Bronchus fibroblast of lung (primary cell): ENCODE measurements around the gene NEK5. TPM values are rescaled to one million over a fixed set of nuclear protein-coding genes. Genes with fewer than 3 reads are reported as not detected.

ENCODE experiments used
- total RNA-seq: library from RNA; depleted of rRNA; stranded (reverse); fragments of >200 nt; gene quantifications from 2 replicates; pipeline ENCODE4 v1.2.3, GENCODE V29; 2015

Gene NEK5
- total RNA-seq = 0.34 TPM in 1 of 2 replicates, not detected in the other

GRCh38 chr13:52128714-52129700 lies at the start of gene NEK5:
NEK5 (minus strand) TSS chr13:52129073; CDS start chr13:52127482, 1,591 bp downstream.

GRCh38 chr13:52159159-52159982 lies 30.5 kb upstream of the NEK5 start, which contains the start of gene NEK3:
NEK3 (minus strand) TSS chr13:52159597; CDS start chr13:52156191, 3,406 bp downstream.

GRCh38 chr13:52024481-52024880 lies 104.4 kb downstream of the NEK5 start, which contains the start of gene UTP14C:
UTP14C (plus strand) TSS chr13:52024691; CDS start chr13:52028805, 4,114 bp downstream.

GRCh38 chr13:52011632-52012511 lies 117.0 kb downstream of the NEK5 start, which contains the start of gene ALG11:
ALG11 (plus strand) TSS chr13:52012398; CDS start chr13:52012419, 21 bp downstream.

GRCh38 chr13:52010890-52011631 lies 117.8 kb downstream of the NEK5 start, which contains the start of gene ATP7B:
ATP7B (minus strand) TSS chr13:52011450; CDS start chr13:52011337, 113 bp downstream.

Other genes with a start within 250 kb of the NEK5 start
- 1.8 TPM in 2 replicates for gene ATP7B, start 117.6 kb downstream of the NEK5 start, total RNA-seq
- gene ALG11, start 116.7 kb downstream of the NEK5 start, total RNA-seq = 8.9 and 16.5 TPM in 2 replicates
- 5.8 and 8.1 TPM in 2 replicates for gene UTP14C, start 104.4 kb downstream of the NEK5 start, total RNA-seq
- gene NEK3, start 30.5 kb upstream of the NEK5 start, total RNA-seq = 10.4 and 11.1 TPM in 2 replicates